HG02981 (cell line): ENCODE measurements around the gene KLHL26.

Experiments used
- ATAC-seq: cut with Tn5 transposase; IDR thresholded peaks from one replicate; pipeline ENCODE4 v1.9.1; 2021; ENCODE audit warnings: mild to moderate bottlenecking, moderate library complexity; ENCODE audit not compliant: unreplicated experiment

Gene KLHL26

GRCh38 chr19:18711893-18712292 lies 75.1 kb downstream of the KLHL26 start:
- ATAC-seq = no peak

GRCh38 chr19:18712981-18713380 lies 76.2 kb downstream of the KLHL26 start:
- ATAC-seq = no peak

- ATAC-seq = no peak
Observed at GRCh38 chr19:18713550-18714117, 76.8 kb downstream of the KLHL26 start.

- ATAC-seq = no peak
Observed at GRCh38 chr19:18715416-18715815, 78.6 kb downstream of the KLHL26 start.

GRCh38 chr19:18716857-18717256 lies 80.0 kb downstream of the KLHL26 start:
- no peak for ATAC-seq

- ATAC-seq = no peak
Observed at GRCh38 chr19:18717601-18718000, 80.8 kb downstream of the KLHL26 start.

- no peak for ATAC-seq
Observed at GRCh38 chr19:18718015-18718526, 81.2 kb downstream of the KLHL26 start.

GRCh38 chr19:18718846-18719458 lies 82.1 kb downstream of the KLHL26 start:
- ATAC-seq = no peak

- no peak for ATAC-seq
Observed at GRCh38 chr19:18719541-18719940, 82.7 kb downstream of the KLHL26 start.
